ENCODE results near the gene COL5A3.
A peak's percentile ranks its signal among the peaks of the same experiment; 100 is the strongest.

Gene COL5A3

DNA sequence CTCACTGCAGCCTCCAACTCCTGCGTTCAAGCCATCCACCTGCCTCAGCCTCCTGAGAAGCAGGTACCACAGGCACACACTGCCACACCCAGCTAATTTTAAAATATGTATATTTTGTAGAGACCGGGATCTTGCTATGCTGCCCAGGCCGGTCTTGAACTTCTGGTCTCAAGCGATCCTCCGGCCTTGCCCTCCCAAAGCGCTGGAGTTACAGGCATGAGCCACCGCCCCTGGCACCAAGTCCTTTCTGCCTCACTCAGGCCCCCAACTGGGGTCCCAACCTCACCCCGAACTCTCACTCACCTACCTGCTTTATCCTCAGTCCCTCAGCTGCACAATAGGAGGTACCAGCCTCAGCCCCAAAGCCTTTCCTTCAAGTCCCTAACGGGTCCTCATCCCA, 635 bp upstream of the COL5A3 start:
- no peak for DNase-seq (ENCODE audit: low read depth in 3 of 3)

DNA sequence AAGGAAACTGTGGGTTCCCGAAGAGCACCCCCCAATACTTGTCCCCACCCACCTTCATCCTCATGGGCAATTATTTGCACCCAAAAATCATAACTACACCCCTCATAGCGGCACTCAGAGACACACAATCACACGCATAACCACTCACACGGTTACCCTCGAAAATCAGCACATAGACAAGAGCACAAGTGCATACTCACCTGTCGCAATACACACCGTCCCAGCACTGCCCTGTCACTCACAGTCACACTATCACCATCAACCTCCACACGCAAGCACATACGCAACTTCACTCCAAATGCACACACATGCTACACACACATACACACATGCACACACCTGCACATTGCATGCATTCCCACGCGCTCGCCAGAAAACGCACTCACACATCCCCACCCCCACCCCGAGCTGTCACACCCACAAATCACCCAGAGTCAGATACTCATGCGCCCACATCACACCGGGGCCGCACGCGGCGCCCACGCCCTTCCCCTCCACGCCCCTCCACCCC, 535 bp downstream of the COL5A3 start:
- peak in 1 of 3 experiments; percentile 12 for DNase-seq (ENCODE audit: low read depth in 3 of 3)

- DNase-seq (ENCODE audit: low read depth in 3 of 3): no peak
Measured at GRCh38 chr19:10008184-10008765, 2.0 kb downstream of the COL5A3 start.

DNA sequence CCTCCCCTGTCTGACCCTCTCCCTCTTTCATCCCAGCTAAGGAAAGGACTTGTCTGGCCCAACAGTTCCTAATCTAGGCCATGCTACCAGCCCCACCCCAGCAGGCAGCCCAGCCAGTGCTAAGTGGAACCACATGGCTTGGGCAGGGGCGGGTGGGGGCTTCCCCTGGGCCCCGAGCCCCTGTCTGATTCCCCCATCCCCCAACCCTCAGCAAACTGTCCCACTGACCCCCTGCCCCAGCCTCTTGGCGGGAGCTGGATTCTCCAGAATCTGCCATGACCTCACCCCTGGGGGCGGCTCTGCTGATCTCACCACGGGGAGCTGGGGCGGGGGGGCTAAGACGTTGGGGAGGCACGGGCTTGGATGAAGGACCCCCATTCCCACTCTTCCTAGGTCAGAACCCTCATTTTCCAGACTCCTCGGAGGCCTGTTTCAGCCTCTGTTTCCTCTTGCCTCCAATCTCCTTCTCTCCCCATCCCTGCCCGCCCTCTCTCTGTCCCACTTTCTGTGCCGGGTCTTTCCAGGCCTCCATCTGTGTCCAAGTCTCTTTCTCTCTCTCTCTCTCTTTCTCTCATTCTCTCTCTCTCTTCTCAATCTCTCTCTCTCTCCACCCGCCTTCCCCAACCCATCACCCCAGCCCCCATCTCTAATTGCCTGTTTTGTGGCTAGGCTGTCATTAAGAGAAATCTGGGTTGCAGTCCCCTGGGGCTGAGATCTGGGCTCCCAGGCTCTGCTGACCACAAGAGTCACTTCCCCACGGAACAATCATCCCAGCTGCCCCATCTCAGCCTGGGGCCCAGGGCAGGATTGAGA, 2.7 kb downstream of the COL5A3 start:
- DNase-seq (ENCODE audit: low read depth in 3 of 3): no peak

DNA sequence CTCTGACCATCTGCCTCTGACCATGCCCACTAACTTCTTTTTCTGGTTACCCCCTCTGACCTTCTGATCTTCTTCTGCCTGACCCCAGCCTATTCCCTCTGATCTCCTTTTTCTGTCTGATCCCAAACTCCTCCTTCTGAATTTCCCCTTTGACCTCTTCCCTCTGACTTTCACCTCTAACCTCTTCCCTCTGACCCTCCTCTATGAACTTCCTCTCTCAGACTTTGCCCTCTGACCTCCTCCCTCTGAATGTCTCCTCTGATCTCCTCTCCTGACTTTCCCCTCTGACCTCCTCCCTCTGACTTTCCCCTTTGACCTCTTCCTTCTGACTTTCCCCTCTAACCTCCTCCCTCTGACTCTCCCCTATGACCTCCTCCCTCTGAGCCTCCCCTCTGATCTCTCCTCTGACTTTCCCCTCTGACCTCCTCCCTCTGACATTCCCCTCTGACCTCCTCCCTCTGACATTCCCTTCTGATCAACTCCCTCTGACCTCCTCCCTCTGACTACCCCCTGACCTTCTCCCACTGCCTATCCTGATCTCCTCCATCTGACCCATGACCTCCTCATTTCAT, 3.5 kb downstream of the COL5A3 start:
- no peak for DNase-seq (ENCODE audit: low read depth in 3 of 3)

- no peak for DNase-seq (ENCODE audit: low read depth in 3 of 3)
Measured at GRCh38 chr19:10006335-10006708, 4.0 kb downstream of the COL5A3 start.

- DNase-seq (ENCODE audit: low read depth in 3 of 3): no peak
Measured at GRCh38 chr19:10005632-10006334, 4.5 kb downstream of the COL5A3 start.

DNA sequence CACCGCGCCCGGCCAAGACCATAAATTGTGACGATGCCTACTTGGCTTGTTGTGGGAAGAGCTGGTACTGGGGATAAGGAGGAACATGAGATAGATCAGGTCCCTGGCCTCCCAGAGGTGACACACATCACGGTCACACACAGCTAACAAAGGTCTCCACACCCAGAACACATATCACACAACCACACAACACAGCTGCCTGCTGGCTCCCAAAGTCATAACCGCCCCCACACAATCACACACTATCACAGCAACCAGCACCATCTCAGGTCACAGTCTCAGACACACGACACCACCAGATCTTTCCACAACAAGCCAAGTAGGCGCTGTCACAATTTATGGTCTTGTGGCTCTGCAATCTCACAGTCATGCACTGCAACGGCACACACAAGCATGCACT, 5.7 kb downstream of the COL5A3 start:
- no peak for DNase-seq (ENCODE audit: low read depth in 3 of 3)

DNA sequence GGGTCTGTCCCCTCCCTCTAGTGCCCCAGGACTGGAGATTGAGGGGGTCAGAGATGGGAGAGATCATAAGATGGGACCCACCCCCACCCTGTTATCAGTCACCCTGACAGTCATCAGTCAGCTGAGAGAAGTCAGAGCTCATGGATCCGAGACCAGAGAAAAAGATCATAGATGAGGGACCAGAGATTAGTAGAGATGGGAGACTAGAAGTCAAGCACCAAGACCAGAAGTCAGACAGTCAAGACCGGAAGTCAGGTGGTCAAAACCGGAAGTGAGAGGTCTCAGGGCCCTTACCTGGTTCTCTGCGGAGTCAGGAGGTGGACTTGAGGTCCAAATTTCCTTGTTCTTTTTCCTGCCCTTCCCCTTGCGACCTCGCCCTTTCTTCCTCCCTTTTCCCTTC, 7.0 kb downstream of the COL5A3 start:
- no peak for DNase-seq (ENCODE audit: low read depth in 3 of 3)

GRCh38 chr19:10001899-10002298, 8.4 kb downstream of the COL5A3 start:
- DNase-seq (ENCODE audit: low read depth in 3 of 3): no peak

DNA sequence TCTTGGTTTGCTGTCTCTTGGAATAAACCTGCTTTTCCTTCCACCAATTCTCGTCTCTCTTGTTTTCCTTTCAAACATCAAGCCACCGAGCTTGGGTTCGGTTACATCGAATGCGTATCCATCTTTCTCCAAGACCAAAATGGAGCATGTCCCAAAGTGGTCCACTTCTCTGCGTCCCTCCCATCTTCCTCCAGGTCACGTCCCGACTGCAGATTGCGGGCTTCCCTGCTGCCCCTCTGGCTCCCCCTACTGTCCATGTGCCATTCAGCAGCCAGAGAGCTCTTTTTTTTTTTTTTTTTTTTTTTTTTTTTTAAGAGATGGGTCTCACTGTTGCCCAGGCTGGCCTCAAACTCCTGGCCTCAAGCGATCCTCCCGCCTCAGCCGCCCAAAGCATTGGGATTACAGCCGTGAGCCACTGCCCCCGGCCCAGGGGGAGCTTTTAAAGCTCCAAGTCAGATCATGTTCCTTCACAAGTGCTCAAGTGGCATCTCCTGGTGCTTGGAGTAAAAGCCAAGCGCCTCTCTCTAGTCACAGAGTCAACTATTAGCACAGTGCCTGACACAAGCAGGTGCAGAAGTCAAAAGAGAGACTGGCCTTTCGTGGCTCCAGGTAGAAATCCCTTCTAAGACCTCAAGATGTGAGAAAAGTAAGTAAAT, 10.0 kb downstream of the COL5A3 start:
- peak; percentile 24 to 43 (median 40) for DNase-seq (ENCODE audit: low read depth in 3 of 3)

DNA sequence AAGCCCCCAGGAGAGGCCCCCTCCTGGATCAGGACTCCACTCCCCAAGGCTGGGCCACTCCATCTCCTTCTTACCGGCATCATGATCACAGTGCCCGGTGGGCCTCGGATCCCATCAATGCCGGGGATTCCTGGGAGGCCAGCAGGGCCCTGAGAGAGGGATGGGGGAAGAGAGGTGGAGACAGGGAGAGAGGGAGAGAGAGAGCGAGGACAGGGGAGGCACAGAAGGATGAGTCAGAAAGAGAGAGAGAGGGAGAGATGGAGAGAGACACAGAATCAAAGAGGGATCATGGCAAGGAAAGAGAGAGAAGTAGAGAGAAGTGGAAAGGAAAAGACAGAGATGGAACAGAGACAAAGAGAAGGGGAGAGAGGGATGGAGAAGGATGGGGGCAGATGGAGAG, 13.8 kb downstream of the COL5A3 start:
- no peak for DNase-seq (ENCODE audit: low read depth in 3 of 3)

GRCh38 chr19:9995999-9996398, 14.3 kb downstream of the COL5A3 start:
- DNase-seq (ENCODE audit: low read depth in 3 of 3): no peak

GRCh38 chr19:9995084-9995483, 15.2 kb downstream of the COL5A3 start:
- DNase-seq (ENCODE audit: low read depth in 3 of 3): no peak

DNA sequence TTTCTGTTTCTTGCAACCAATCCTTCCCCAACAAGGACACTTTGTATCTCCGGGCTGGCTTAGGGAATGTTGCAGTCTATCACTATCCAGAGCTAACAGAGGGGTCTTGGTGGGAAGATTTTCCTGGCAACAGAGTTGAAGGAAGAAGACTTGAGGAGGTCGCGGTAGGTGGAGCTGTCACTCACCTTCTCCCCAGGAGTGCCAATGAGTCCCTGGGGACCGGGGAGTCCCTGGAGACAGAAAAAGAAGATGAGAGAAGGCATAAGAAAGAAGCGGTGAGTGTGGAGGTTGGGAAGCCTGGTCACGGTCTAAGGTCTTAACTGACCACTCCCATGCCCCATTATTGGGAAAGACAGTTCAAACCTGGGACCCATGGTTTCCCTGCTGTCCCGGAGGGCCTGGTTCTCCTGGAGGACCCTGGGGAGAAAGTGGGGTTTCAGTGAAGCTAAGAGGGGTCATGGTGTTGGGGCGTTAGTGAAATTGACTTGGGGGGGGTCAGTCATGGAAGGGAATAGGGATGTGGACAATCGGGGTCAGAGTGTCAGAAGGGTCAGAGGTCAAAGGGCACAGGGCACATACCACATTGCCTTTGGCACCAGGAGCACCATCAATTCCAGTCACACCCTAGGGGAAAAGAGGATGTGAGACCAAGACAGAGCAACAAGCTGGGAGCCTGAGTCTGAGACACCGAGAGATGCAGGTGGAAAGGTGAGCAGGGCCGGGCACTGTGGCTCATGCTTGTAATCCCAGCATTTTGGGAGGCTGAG, 18.7 kb downstream of the COL5A3 start:
- DNase-seq (ENCODE audit: low read depth in 3 of 3): no peak

DNA sequence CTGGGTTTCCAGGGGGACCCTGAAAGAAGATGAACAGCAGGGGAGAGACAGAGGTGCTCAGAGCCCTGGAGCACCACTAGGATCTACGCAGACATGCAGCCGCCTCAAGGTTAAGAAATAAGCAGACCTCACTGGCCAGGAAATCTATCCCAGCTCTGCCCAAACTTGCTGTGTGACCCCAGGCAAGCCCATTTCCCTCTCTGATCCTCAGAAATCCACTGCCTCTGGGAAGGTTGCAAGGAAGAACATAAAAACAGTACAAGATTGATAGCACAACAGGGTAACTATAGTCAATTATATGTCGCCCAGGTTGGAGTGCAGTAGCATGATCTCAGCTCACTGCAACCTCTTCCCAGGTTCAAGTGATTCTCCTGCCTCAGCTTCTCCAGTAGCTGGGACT, 20.8 kb downstream of the COL5A3 start:
- DNase-seq (ENCODE audit: low read depth in 3 of 3): no peak

- DNase-seq (ENCODE audit: low read depth in 3 of 3): no peak
Measured at GRCh38 chr19:9986787-9987281, 23.5 kb downstream of the COL5A3 start.

DNA sequence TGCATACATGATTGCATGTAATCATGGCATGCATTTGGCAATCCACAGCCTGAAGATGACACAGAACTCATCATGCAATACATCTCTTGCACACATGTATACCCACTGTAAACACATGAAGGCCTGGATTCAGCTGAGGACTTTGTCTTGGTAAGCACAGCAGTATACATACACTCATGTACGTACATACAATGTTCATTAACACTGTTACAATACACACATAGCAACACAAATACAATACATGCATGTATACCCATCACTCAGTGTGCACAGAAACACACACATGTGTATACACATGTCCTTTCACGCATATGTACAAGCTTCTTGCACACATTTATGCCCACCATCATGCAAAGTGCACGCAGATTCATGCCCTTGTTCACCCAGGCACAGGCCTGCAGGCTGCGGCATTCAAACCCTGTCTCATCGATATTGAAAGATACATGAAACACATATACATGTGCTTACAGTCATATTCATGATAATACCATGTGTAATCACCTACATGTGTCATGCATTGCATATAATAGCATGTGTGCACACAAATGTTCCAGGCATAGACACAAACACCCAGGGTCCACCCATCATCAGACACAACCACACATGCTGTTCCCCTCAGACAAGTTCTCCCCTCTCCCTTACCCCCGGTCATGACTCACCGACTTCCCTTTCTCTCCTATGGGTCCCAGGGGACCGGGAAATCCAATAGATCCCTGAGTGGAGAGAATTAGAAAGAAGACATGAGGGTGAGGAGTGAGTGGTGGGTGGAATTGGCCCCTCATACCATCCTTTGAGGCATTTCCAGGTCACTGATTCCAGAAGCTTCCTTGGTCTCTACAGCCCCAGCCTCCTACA, 28.7 kb downstream of the COL5A3 start:
- DNase-seq (ENCODE audit: low read depth in 3 of 3): no peak

- DNase-seq (ENCODE audit: low read depth in 3 of 3): no peak
Measured at GRCh38 chr19:9972103-9972502, 38.2 kb downstream of the COL5A3 start.
